Erythroblast (primary cell): Measurements from ENCODE around the gene SLC26A9.
A peak's percentile ranks its signal among the peaks of the same experiment; 100 is the strongest.

Experiments
- DNase-seq, 2 experiments: peaks; one replicate each; lab custom pipeline; 2025; lab: John Stamatoyannopoulos, UW
- GATA1 ChIP-seq: IDR thresholded peaks from 2 replicates; pipeline ENCODE4 v1.6.1; 2011; ENCODE audit warnings: low read depth, mild to moderate bottlenecking, control low read depth, low read length, moderate library complexity
- POLR2A ChIP-seq: IDR thresholded peaks from 2 replicates; pipeline ENCODE4 v1.6.1; 2011; ENCODE audit warnings: mild to moderate bottlenecking, low read length

Gene SLC26A9

GRCh38 chr1:205943245-205943644 lies at the start of gene SLC26A9:
TSS of gene SLC26A9 (minus strand) at chr1:205943456. CDS start at chr1:205935820, 7,636 bp downstream.
- no peak for DNase-seq
- TF ChIP-seq GATA1 (no peak), POLR2A (no peak)

- TF ChIP-seq GATA1 (no peak), POLR2A (no peak)
- DNase-seq: no peak
Measured at GRCh38 chr1:205992218-205992882, 49.1 kb upstream of the SLC26A9 start.

GRCh38 chr1:205991237-205991636 lies 48.0 kb upstream of the SLC26A9 start:
- no peak for DNase-seq
- TF ChIP-seq GATA1: no peak
- TF ChIP-seq POLR2A: no peak

GRCh38 chr1:205990226-205990625 lies 47.0 kb upstream of the SLC26A9 start:
- no peak for TF ChIP-seq GATA1
- no peak for TF ChIP-seq POLR2A
- no peak for DNase-seq

- no peak for DNase-seq
- TF ChIP-seq POLR2A (no peak), GATA1 (no peak)
Measured at GRCh38 chr1:205989786-205990185, 46.5 kb upstream of the SLC26A9 start.

- DNase-seq: no peak
- TF ChIP-seq GATA1: no peak
- TF ChIP-seq POLR2A: no peak
Measured at GRCh38 chr1:205988585-205988995, 45.3 kb upstream of the SLC26A9 start.

GRCh38 chr1:205986861-205987260 lies 43.6 kb upstream of the SLC26A9 start:
- no peak for DNase-seq
- no peak for TF ChIP-seq GATA1
- no peak for TF ChIP-seq POLR2A

GRCh38 chr1:205986292-205986691 lies 43.0 kb upstream of the SLC26A9 start:
- TF ChIP-seq GATA1 (no peak), POLR2A (no peak)
- no peak for DNase-seq

- DNase-seq: no peak
- TF ChIP-seq POLR2A (no peak), GATA1 (no peak)
Measured at GRCh38 chr1:205985330-205986005, 42.2 kb upstream of the SLC26A9 start.

- DNase-seq: peak; percentile 41 to 53
- no peak for TF ChIP-seq POLR2A
- no peak for TF ChIP-seq GATA1
Measured at GRCh38 chr1:205983925-205984725, 40.9 kb upstream of the SLC26A9 start.

- TF ChIP-seq POLR2A: no peak
- TF ChIP-seq GATA1: no peak
- DNase-seq: no peak
Measured at GRCh38 chr1:205981257-205981656, 38.0 kb upstream of the SLC26A9 start.

- DNase-seq: peak in 1 of 2 experiments; percentile 14
- TF ChIP-seq POLR2A (no peak), GATA1 (no peak)
Measured at GRCh38 chr1:205980237-205980870, 37.1 kb upstream of the SLC26A9 start.

- no peak for DNase-seq
- TF ChIP-seq POLR2A (no peak), GATA1 (no peak)
Measured at GRCh38 chr1:205979301-205979700, 36.0 kb upstream of the SLC26A9 start.
